ENCODE measurements around the gene CCND3. TPM values are rescaled to one million over a fixed set of nuclear protein-coding genes. Genes with fewer than 3 reads are reported as not detected.

CCND3 gene
- total and polyA plus RNA-seq, 2 of the 13 experiments (the other 11 are each of a cell fraction or from before 2014, with no cell fraction given) = 4.3 to 7.2 TPM

GRCh38 chr6:41941280-41942066 lies at the start of gene CCND3 (continued):
- TF ChIP-seq ATF2 (CRISPR knock-in tag; IDR thresholded peaks at IDR 0.05) (peak; percentile 29), HDAC1 (CRISPR knock-in tag; IDR thresholded peaks at IDR 0.05) (peak; percentile 46; the same call in 1 of the 2 replicates), DPF2 (CRISPR knock-in tag; IDR thresholded peaks at IDR 0.05; ENCODE audit: borderline replicate concordance, low read depth) (no peak), SIN3B (IDR thresholded peaks at IDR 0.05; ENCODE audit: low read length) (no peak), ZFP36 (IDR thresholded peaks at IDR 0.05; ENCODE audit: borderline replicate concordance, low read depth, low read length, partially characterized antibody) (no peak), ZNF761 (CRISPR knock-in tag; conservative IDR thresholded peaks at IDR 0.05) (peak; percentile 81; the same call in 1 of the 2 replicates), BRCA1 (CRISPR knock-in tag; IDR thresholded peaks at IDR 0.05) (no peak), ARNT2 (CRISPR knock-in tag; IDR thresholded peaks at IDR 0.05; ENCODE audit: low read depth) (peak; percentile 62; the same call in 1 of the 2 replicates), ZNF318 (CRISPR knock-in tag; IDR thresholded peaks at IDR 0.05) (no peak), ZNF552 (CRISPR knock-in tag; IDR thresholded peaks at IDR 0.05; ENCODE audit: borderline replicate concordance) (no peak), ZSCAN25 (CRISPR knock-in tag; IDR thresholded peaks at IDR 0.05) (no peak; the same call in 1 of the 2 replicates), ZKSCAN1 (IDR thresholded peaks at IDR 0.05; ENCODE audit: low read length) (no peak), ZFX (CRISPR knock-in tag; IDR thresholded peaks at IDR 0.05; ENCODE audit: low read depth) (peak; percentile 39), ZNF20 (CRISPR knock-in tag; IDR thresholded peaks at IDR 0.05) (no peak), HMGA1 (CRISPR knock-in tag; conservative IDR thresholded peaks at IDR 0.05) (no peak), ZNF597 (CRISPR knock-in tag; IDR thresholded peaks at IDR 0.05) (no peak), TOE1 (CRISPR knock-in tag; IDR thresholded peaks at IDR 0.05) (no peak), SRSF9 (IDR thresholded peaks at IDR 0.05; ENCODE audit: borderline replicate concordance, insufficient read depth, low read depth, low read length, poor library complexity, severe bottlenecking) (no peak), ARID2 (CRISPR knock-in tag; IDR thresholded peaks at IDR 0.05; ENCODE audit: borderline replicate concordance) (peak; percentile 36; the same call in 1 of the 2 replicates)
